Esophagus (tissue), 2 donors: ENCODE data around the gene GALNTL6. TPM values are rescaled to one million over a fixed set of nuclear protein-coding genes. Genes with fewer than 3 reads are reported as not detected.
"Not testable (repeated sequence)": the region's sequence is repeated elsewhere in the genome, so short reads cannot be mapped to it uniquely, and the experiment has no call there.

Experiments
- H3K27ac ChIP-seq, 2 donors: one replicate each; pipeline ENCODE4 v1.5.1; 2013; ENCODE audit warnings: low read depth in 2 of 2, mild to moderate bottlenecking in 2 of 2, inconsistent platforms in 1 of 2, low read length in 1 of 2, moderate library complexity in 1 of 2
- H3K27me3 ChIP-seq, 2 donors: one replicate each; pipeline ENCODE4 v1.6.1; 2013; ENCODE audit warnings: low read length in 2 of 2, control low read depth in 1 of 2, mild to moderate bottlenecking in 1 of 2; ENCODE audit not compliant: insufficient read depth in 2 of 2, control insufficient read depth in 1 of 2
- H3K36me3 ChIP-seq, 2 donors: one replicate each; pipeline ENCODE4 v1.6.1; 2013; ENCODE audit warnings: low read length in 1 of 2; ENCODE audit not compliant: control insufficient read depth in 2 of 2, insufficient read depth in 2 of 2
- H3K4me1 ChIP-seq, 2 donors: one replicate each; pipeline ENCODE4 v1.6.1; 2013; ENCODE audit warnings: low read length in 1 of 2; ENCODE audit not compliant: control insufficient read depth in 2 of 2, insufficient read depth in 2 of 2
- H3K4me3 ChIP-seq, 2 donors: one replicate each; pipeline ENCODE4 v1.5.1; 2013; ENCODE audit warnings: low read length in 2 of 2, mild to moderate bottlenecking in 2 of 2, low read depth in 1 of 2, moderate library complexity in 1 of 2
- H3K9me3 ChIP-seq, 2 donors: one replicate each; pipeline ENCODE4 v1.6.1; 2013; ENCODE audit warnings: mild to moderate bottlenecking in 2 of 2, low read depth in 1 of 2, low read length in 1 of 2, moderate library complexity in 1 of 2; ENCODE audit not compliant: control insufficient read depth in 2 of 2, insufficient read depth in 1 of 2
- WGBS, 2 donors: extraction: QIAGEN DNeasy Blood & Tissue Kit; methylation state at CpG; one replicate each; pipeline ENCODE4 v1.1.7; 2013; 5-methylcytosine and 5-hydroxymethylcytosine counted together
- polyA plus RNA-seq, 2 donors: library from polyadenylated mRNA; stranded (reverse); fragments of 200-250 nt; gene quantifications; one replicate each; pipeline ENCODE4 v1.2.3, GENCODE V29; 2013
- donor health status: healthy with polysubstance abuse.
- donor health status: Bipolar disorder and iron deficiency.

The GALNTL6 gene
- polyA plus RNA-seq, 2 donors: not detected

GRCh38 chr4:172876394-172876793, 1063.2 kb downstream of the GALNTL6 start:
- H3K4me3 ChIP-seq: no peak overlapping the region
- no peaks in the 10 kb centered on the region for H3K27me3 ChIP-seq
- H3K36me3 ChIP-seq: no peaks in the 10 kb centered on the region
- 29 to 66% methylated on average over 2 of the region's 2 CpGs for WGBS, 2 donors
- no peaks in the 10 kb centered on the region for H3K9me3 ChIP-seq
- H3K4me1 ChIP-seq: no peaks in the 10 kb centered on the region
- H3K27ac ChIP-seq: no peak overlapping the region

- no peaks in the 10 kb centered on the region for H3K27me3 ChIP-seq
- H3K4me1 ChIP-seq: no peaks in the 10 kb centered on the region
- H3K27ac ChIP-seq: no peak overlapping the region
- no peak overlapping the region for H3K4me3 ChIP-seq
- WGBS, 2 donors: 89 to 90% methylated on average over 6 of the region's 6 CpGs
- H3K9me3 ChIP-seq: no peaks in the 10 kb centered on the region
- H3K36me3 ChIP-seq: no peaks in the 10 kb centered on the region
Observed at GRCh38 chr4:172881645-172882044, 1068.4 kb downstream of the GALNTL6 start.

- H3K27ac ChIP-seq, H3K36me3 ChIP-seq, H3K4me1 ChIP-seq, H3K9me3 ChIP-seq, H3K27me3 ChIP-seq, H3K4me3 ChIP-seq: not testable (repeated sequence)
- WGBS, 2 donors: 92 to 94% methylated on average over 3 of the region's 3 CpGs
Observed at GRCh38 chr4:172887358-172887757, 1074.2 kb downstream of the GALNTL6 start.

- Histone ChIP-seq H3K9me3 (no peaks in the 10 kb centered on the region), H3K27ac (no peak overlapping the region), H3K4me3 (no peak overlapping the region), H3K27me3 (no peaks in the 10 kb centered on the region), H3K36me3 (no peaks in the 10 kb centered on the region), H3K4me1 (no peaks in the 10 kb centered on the region)
- 70 to 76% methylated on average over 2 of the region's 2 CpGs for WGBS, 2 donors
Observed at GRCh38 chr4:172887959-172888358, 1074.8 kb downstream of the GALNTL6 start.

GRCh38 chr4:172892300-172892699, 1079.1 kb downstream of the GALNTL6 start:
- no peaks in the 10 kb centered on the region for H3K4me1 ChIP-seq
- H3K4me3 ChIP-seq: no peak overlapping the region
- no peaks in the 10 kb centered on the region for H3K9me3 ChIP-seq
- WGBS, 2 donors: 43 to 46% methylated on average over 4 of the region's 4 CpGs
- no peaks in the 10 kb centered on the region for H3K36me3 ChIP-seq
- no peak overlapping the region for H3K27ac ChIP-seq
- H3K27me3 ChIP-seq: no peaks in the 10 kb centered on the region

- Histone ChIP-seq H3K9me3 (no peaks in the 10 kb centered on the region), H3K36me3 (no peaks in the 10 kb centered on the region), H3K4me1 (no peaks in the 10 kb centered on the region), H3K27me3 (no peaks in the 10 kb centered on the region), H3K27ac (no peak overlapping the region), H3K4me3 (no peak overlapping the region)
- WGBS, 2 donors: 87 to 89% methylated on average over 3 of the region's 3 CpGs
Observed at GRCh38 chr4:172895699-172896098, 1082.5 kb downstream of the GALNTL6 start.

- 70 to 83% methylated on average over 3 of the region's 3 CpGs for WGBS, 2 donors
Observed at GRCh38 chr4:172897046-172897445, 1083.8 kb downstream of the GALNTL6 start.

GRCh38 chr4:172898715-172899114, 1085.5 kb downstream of the GALNTL6 start:
- Histone ChIP-seq H3K27ac (no peak overlapping the region), H3K36me3 (no peaks in the 10 kb centered on the region), H3K4me1 (no peaks in the 10 kb centered on the region), H3K4me3 (no peak overlapping the region), H3K9me3 (no peaks in the 10 kb centered on the region), H3K27me3 (no peaks in the 10 kb centered on the region)
- WGBS, 2 donors: 48 to 69% methylated on average over 2 of the region's 2 CpGs

More at GRCh38 chr4:172897046-172897445, 1083.8 kb downstream of the GALNTL6 start:
- no peaks in the 10 kb centered on the region for H3K4me1 ChIP-seq
- no peak overlapping the region for H3K27ac ChIP-seq
- no peak overlapping the region for H3K4me3 ChIP-seq
- no peaks in the 10 kb centered on the region for H3K9me3 ChIP-seq
- H3K27me3 ChIP-seq: no peaks in the 10 kb centered on the region
- no peaks in the 10 kb centered on the region for H3K36me3 ChIP-seq

GRCh38 chr4:172899861-172900260, 1086.7 kb downstream of the GALNTL6 start:
- H3K27me3 ChIP-seq: no peaks in the 10 kb centered on the region
- no peaks in the 10 kb centered on the region for H3K4me1 ChIP-seq
- 87 to 93% methylated on average over 4 of the region's 4 CpGs for WGBS, 2 donors
- H3K4me3 ChIP-seq: no peak overlapping the region
- H3K36me3 ChIP-seq: no peaks in the 10 kb centered on the region
- no peak overlapping the region for H3K27ac ChIP-seq
- no peaks in the 10 kb centered on the region for H3K9me3 ChIP-seq

GRCh38 chr4:172900900-172901299, 1087.7 kb downstream of the GALNTL6 start:
- 28 to 35% methylated on average over 4 of the region's 4 CpGs for WGBS, 2 donors
- Histone ChIP-seq H3K27ac (no peak overlapping the region), H3K4me3 (no peak overlapping the region), H3K9me3 (no peaks in the 10 kb centered on the region), H3K4me1 (no peaks in the 10 kb centered on the region), H3K27me3 (no peaks in the 10 kb centered on the region), H3K36me3 (no peaks in the 10 kb centered on the region)
